HG03520 (cell line): ENCODE data around the gene FTCD.

Experiments used
- ATAC-seq: cut with Tn5 transposase; IDR thresholded peaks from one replicate; pipeline ENCODE4 v1.9.1; 2021; ENCODE audit warnings: mild to moderate bottlenecking, moderate library complexity; ENCODE audit not compliant: unreplicated experiment

Gene FTCD

DNA sequence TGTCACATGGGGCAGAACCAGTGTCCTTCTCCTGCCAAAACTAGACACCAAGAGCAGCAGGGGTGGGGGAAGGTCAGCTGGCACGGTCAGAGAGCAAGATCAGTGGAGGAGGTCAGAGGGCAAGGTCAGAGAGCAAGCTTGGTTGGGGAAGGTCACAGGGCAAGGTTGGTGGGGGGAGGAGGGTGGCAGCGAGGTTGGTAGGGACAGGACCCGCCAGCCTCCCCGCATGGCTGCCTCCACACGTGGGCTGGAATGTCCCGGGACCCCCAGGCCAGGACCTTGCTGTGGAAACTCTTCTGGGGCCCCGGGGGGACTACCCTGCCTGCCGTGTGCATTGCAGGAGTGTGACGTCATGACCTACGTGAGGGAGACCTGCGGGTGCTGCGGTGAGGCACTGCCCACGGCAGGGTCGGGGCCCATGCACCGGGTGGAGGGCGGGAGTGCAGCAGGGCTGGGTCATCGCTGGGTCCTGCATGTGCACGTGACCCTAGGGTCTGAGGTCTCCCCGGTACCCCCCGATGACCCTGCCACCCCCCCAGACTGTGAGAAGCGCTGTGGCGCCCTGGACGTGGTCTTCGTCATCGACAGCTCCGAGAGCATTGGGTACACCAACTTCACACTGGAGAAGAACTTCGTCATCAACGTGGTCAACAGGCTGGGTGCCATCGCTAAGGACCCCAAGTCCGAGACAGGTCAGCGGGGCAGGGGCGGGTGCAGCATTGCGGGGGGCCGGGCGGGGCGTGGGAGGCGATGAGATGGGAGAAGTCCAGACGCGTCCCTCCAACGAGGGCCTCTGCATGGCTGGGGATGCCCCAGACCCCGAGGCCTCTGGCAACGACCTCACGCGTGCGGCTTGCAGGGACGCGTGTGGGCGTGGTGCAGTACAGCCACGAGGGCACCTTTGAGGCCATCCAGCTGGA, 30.2 kb downstream of the FTCD start:
- no peak for ATAC-seq

DNA sequence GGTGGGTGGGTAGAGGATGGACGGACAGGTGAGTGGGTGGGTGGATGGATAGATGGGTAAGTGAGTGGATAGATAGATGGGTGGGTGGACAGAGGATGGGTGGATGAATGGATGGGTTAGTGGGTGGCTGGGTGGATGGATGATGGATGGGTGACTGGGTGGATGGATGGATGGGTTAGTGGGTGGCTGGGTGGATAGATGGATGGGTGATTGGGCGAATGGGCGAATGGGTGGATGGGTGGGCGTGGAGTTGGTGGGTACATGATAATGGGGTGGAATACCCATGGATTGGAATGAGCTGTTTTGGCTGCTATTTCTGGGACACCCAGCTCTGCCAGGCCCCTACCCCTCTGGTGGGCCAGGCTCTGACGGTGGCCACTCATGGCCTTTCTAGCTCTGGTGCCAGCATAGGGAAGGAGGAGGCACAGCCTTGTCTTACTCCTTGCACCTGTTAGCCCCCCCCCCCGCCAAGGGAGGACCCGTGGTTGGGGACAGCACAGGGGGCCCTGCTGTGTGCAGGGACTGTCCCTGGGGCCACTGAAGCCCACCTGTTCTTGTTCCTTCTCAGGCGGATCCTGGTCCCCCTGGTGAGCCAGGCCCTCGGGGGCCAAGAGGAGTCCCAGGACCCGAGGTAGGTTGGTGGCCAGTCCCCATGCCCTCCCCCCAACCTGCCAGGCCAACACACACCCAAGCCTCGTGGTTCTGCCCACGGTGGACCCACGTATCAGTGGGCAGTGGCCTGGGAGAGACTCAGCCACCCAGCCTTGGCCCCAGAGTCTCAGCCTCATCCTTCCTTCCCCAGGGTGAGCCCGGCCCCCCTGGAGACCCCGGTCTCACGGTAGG, 31.1 kb downstream of the FTCD start:
- no peak for ATAC-seq

DNA sequence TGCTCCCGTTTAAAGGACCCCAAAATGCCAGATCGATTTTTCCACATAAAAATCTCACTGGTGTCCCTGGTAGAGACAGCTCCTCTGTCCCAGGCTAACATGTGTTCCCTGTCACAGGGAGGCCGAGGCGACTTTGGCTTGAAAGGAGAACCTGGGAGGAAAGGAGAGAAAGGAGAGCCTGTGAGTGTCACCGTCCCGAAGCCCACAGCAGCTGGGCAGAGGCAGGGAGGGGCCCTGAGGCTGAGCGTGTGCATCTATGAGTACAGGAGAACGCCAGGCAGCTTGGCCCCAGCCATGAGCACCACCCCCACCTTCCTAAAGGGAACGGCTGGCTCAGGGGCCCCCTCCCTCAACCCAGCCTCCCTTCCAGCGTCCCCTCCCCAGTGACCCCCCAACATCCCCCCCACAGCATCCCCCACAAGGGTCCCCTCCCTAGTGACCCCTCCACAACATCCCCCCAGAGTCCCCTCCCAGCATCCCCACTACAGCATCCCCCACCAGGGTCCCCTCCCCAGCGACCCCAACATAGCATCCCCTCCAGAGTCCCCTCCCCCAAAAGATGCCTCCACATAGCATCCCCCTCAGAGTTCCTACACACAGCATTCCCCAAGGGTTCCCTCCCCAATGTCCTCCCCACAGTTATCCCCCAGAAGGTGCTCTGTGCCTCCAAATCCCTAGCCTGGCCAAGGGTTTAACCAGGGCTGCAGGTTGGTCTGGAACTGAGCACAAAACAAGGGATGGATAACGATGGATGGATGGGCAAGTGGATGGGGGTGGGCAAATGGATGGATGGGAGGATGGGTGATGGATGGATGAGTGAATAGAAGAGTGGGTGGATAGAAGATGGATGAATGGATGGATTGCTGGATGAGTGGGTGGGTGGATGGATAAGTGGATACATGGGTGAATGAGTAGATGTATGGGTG, 32.4 kb downstream of the FTCD start:
- ATAC-seq, result no peak

DNA sequence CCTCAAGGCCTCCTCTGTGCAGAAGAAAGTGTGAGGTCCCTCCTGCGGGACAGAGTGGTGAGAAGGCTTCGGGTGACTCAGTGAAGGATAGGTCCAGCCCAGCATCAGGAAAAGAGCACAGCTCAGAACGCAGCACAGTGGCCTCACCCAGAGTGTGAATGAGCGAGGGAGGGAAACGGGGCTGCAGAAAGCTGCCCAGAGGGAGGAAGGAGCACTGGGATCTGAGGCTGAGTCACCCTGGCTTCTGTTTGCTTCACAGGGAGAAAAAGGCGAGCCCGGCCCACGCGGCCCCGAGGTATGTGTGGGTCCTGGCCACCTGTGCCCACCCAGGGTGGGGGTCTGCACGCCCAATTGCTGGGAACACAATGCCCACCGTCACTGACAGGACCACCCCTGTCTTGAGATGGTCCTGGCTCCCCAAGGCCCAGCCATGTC, 33.1 kb downstream of the FTCD start:
- no peak for ATAC-seq

DNA sequence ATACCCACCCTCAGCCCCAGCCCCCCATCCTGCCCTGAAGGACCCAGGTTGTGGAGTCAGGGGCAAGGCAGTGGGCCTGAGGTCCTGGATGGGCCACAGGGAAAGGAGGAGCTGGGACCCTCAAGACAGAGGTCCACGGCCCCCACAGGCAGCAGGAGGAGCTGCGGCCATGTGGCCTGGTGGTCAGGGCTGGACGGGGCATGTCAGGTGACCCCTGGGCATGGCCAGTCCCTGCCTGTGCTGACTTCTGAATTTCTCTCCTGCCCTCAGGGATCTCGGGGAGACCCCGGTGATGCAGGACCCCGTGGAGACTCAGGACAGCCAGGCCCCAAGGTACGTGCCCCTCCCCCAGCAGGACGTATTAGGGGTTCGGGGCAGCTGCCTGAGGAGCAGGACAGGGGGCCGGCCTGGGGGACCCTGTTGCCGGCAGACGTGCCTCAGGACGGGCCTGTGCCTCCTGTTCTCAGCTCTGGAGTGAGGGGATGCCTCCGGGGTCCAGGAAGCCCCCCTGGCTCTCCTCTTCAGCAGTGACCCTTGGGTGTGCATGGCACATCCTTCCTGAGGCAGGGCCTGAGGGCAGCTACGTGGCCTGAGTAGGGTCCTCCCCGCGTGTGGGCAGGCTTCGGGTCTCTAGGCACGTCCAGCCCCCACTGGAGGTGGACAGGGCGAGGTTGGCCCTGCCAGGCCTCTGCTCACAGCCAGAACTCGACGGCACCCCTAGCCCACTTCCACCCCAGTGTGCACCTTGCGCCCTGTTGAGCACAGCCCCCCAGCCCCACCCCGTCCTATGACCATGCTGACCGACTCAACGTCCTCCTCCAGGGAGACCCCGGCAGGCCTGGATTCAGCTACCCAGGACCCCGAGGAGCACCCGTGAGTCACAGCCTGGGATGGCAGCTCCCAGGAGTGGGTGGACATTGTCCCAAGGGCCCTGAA, 33.8 kb downstream of the FTCD start:
- no peak for ATAC-seq

DNA sequence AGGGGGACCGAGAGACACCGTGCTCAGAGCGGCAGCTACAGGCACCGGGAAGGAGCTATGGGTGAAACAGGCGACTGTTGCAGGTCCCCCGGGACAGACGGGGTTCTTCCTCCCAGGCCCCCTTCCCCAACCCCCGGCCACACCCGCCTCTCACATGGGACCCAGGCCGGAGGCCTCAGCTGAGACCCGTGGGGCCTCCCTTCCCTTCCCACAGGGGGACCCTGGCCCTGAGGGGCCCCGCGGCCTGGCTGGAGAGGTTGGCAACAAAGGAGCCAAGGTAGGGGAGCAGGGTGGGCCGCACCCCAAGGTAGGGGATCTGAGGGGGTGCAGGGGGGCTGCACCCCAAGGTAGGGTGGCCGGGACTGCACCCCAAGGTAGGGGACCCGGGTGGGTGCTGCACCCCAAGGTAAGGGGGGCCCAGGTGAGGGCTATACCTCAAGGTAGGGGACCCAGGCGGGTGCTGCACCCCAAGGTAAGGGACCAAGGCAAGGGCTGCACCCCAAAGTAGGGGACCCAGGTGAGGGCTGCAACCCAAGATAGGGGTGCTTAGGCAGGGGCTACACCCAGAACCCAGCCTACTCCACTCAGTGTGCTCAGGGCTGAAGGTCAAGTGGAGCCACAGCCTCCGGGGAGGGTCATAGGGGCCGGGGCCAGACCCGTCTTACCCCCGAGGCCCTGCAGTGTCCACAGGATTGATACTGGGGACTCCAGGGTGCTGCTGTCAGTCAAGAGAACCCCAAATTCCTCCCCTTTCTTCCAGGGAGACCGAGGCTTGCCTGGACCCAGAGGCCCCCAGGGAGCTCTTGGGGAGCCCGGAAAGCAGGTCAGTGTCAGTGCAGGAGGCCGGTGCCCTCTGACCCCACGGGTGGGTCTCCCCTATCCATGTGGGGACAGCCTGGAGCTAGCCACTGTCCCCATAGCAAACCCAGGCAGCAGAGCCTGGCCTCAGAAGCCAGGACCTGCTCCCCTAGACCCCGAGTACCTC, 34.8 kb downstream of the FTCD start:
- ATAC-seq, result no peak

DNA sequence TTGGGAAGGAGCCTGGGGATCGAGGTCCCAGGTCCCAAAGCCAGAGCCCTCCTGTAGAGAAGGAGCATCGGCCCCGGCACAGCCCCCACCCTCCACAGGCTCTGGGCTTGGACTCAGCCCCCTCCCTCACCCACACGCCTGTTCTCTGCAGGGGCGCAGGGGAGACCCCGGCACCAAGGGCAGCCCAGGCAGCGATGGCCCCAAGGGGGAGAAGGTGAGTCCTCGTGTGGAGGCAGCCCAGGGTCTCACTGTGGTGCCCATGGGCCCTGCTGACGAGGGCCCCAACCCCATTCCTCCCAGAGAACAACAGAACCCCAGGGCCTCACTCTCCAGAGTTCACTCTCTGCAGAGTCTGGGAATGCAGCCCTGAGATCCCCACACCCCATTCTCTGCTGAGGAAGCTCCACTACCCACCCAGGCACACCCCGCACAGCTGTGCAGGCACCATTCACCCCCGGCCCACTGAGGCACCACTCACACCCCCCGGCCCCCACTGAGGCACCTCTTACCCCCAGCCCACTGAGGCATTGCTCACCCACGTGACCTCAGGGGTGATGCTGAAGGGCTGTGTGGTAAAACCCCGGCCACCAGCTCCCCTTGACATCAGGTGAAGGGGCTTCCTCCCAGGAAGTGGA, 35.6 kb downstream of the FTCD start:
- no peak for ATAC-seq

DNA sequence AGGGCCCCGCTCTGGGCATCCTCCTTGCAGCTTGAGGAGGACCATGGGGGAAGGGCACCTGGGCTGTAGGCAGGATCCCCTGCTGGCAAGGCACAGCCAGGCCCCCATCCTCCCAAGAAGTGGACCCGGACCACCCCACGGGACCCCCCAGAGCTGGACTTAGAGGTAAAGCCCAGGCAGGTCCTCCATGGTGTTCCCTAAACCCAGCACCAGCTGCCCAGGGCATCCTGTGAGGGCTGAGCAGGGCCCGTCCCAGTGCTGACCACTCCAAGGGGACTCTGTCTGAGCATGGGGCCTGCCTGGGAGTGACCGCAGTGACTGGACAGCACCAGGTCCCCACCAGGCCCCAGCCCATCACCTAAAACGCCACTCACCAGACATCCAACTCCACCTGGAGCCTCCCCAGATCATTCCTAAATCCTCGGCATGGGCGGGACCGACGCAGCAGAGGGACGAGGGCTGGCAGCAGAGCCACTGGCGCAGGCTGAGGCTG, 36.2 kb downstream of the FTCD start:
- ATAC-seq, result no peak

DNA sequence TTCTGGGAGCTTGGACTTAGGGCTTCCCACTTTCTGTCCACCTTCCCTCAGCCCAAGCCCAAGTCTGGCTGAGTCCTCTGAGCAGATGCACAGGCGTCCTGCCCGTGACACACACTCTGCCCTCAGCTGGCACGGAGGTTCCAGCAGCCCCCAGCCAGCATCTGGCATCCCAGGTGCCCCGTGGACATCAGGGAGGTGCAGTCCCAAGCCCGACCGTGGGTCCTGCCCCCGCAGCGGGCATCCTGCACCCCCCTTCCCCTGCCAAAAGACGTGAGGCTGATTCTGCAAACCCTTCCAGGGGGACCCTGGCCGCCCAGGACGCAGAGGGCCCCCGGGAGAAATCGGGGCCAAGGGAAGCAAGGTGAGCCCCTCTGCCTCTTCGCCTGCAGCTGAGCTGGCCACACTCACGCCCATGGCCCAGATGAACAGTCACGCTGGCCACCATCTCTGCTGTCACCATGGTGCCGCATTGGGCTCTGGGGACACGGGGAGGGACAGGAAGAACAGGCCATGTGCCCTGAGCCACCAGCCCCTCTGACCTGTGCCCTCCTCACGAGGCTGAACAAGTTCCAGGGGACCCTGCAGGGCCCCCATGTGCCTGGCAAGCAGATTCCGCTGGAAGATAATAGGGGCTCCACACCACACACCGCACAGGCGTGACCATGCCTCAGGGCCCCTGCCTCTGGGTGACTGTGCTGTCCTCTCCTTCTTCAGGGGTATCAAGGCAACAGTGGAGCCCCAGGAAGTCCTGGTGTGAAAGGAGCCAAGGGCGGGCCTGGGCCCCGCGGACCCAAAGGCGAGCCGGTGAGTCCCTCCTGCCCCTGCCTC, 36.8 kb downstream of the FTCD start:
- no peak for ATAC-seq

DNA sequence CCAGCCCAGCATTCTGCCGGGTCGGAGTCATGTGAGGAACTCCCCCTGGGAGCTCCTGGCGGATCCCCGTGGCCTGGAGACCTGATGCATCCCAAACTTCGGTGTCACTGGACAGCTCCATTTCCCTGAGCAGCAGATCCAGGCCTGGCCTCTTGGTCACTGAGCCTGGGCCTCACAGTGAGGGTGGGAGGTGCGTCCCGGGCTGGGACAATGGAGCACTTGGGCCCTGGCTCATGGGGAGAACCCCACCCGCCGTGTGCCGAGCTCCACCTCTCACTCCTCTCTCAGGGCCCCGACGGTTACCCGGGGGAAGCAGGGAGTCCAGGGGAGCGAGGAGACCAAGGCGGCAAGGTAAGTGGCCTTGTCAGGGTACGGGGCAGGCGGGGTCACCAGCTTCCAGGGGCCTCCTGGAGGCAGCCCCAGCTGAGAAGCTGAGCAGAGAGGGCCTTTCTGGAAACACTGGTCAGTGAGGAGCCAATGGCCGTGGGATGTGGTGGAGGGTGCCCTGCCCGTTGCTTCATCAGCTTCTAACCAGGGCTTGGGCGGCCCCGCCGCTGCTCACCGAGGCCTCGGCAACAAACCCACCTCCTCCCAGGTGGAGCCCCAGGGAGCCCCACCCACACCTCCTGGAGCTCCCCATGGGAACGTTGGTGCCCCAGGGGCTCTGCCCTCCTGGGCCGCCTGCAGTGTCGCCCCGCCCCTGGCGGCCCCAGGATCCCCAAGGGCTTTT, 37.6 kb downstream of the FTCD start:
- no peak for ATAC-seq

DNA sequence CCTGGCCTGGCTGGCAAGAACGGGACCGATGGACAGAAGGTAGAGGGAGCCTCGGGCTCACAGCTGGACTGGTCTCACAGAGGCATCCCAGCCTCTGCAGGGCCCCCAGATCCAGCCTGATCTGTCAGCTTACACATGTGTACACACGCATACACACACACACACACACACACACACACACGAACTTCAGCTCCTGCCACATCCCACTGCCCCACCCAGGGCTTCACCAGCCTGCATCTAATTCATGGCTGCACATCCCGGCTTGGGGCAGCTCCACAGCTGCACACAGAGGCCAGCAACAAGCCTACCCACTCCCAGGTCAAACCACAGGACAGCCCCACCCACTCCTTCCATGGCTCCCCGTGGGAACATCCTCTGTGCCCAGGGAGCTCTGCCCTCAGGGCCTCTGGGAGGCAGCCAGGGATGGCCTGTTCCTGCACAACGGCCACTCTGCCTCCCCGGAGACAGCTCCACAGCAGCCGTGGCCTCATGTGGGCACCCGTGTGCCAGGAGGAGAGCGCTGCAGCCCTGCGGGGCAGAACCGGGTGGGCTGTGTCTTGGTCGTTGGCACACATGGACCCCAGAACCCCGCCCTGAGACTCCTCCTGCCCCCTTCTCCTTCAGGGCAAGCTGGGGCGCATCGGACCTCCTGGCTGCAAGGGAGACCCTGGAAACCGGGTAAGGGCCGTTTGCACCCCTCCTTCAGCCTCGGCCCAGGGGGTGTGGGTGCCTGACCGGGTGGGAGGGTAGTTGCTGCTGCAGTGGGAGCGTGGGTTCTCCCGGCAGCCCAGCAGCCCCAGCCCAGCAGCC, 38.4 kb downstream of the FTCD start:
- no peak for ATAC-seq

DNA sequence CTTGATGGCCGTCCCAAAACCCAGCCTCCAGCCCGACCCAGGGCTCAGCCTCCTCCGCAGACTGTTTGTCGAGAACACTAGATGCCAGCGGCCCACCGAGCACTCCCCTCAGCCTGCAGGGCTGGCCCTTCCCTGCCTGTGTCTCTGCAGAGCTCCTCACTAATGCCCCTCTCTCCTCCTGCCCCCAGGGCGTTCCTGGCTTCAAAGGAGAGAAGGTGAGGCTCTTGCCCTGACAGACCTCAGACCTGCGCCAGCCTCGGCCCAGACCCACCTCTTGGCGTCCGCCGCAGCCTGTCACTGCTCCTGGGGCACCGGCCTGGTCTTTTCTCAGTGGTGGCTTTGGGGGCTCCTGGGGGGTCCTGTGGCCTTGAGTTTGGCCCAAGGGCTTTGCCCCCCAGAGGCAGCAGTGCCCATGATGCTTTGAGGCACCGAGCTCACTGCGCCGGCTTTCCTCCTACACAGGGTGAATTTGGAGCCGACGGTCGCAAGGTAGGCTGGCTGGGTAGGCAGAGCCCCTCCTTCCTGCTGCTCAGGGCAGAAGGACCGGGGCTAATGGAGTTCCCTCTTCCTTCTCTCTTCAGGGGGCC, 39.1 kb downstream of the FTCD start:
- no peak for ATAC-seq

DNA sequence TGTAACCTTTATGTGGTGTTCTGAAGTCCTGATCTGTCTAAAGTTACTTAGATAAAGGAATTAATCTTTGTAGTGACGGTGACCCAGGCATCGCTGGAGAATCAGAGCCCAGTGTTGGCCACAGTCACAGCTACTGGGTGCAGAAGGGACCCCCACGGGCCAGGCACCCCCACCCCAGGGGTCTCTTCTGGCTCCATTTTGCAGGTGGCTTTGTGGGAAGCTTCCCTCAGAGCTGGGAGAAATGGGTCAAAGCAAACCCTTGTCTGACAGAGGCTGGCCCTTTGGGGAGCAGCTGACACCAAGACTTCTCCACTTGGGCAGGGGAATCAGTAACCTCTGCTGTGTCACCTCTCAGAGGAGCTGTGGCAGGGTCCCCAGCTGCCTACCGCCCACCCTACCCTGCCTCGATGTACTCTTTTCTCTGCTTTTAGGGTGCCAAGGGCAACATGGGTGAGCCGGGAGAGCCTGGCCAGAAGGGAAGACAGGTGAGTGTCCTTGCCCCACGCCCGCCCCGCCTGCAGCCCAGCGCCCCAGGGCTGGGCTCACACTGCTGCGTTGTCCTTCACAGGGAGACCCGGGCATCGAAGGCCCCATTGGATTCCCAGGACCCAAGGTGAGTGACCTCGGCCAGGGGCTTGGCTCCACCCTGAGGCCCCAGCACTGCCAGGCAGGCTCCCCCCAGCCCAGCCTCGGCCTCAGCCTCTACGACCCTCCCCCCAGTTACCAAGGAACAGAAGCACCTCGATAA, 39.8 kb downstream of the FTCD start:
- ATAC-seq, result no peak

DNA sequence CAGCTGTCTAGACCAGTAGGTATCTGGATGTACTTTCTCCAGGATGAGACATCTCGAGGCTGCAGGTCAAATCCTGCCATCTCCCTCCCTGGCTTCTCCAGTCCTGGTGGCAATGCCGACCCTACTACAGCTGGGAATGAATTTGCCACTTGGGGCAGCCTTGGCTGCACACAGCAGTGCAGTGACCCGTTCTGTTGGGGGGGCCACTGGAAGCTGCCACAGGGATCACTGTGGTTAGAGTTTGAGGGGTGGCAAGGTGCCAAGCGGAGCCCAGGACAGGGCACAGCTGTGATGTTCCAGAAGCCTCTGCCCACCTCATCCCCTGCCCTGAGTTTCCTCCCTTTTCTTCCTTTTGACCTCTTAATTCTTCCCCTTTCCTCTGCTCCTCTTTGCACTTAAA, 40.4 kb downstream of the FTCD start:
- no peak for ATAC-seq
